ENCODE data around the gene ACOT4.
"Not testable (repeated sequence)": the region's sequence is repeated elsewhere in the genome, so short reads cannot be mapped to it uniquely, and the experiment has no call there.

- not testable (repeated sequence) for TF ChIP-seq POLR2A, POLR2AphosphoS5 (IDR thresholded peaks at IDR 0.05; ENCODE audit: low read depth, low read length)
These were observed 20.8 kb upstream of the ACOT4 start for GRCh38 chr14:73570913-73571312.

Measured in GM12892 (cell line).